HG02943 (cell line): ENCODE measurements around the gene HIVEP1.
"Not testable (repeated sequence)": the region's sequence is repeated elsewhere in the genome, so short reads cannot be mapped to it uniquely, and the experiment has no call there.

Experiments used
- ATAC-seq: cut with Tn5 transposase; IDR thresholded peaks from one replicate; pipeline ENCODE4 v1.9.1; 2021; ENCODE audit warnings: mild to moderate bottlenecking, low read depth, moderate library complexity; ENCODE audit not compliant: unreplicated experiment

The HIVEP1 gene

DNA sequence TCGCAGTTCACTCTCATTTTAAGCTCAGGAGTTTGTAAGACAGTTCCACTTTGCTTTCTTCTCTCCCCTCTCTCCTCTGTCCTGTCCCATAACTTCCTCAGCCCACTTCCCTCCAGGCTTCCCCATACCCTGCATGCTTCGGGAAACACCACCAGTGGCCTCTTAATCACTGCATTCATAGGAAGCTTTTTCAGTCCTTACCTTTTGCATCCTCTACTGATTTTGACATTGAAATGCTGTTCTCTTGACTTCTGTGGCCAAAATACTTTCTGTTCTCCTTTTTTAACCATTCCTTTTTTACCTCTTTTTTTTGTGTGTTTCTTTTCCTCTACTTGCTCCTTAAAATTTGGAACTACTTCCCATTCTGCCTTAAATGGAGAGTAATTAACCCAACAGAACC lies 69.7 kb downstream of the HIVEP1 start:
- ATAC-seq: no peak

DNA sequence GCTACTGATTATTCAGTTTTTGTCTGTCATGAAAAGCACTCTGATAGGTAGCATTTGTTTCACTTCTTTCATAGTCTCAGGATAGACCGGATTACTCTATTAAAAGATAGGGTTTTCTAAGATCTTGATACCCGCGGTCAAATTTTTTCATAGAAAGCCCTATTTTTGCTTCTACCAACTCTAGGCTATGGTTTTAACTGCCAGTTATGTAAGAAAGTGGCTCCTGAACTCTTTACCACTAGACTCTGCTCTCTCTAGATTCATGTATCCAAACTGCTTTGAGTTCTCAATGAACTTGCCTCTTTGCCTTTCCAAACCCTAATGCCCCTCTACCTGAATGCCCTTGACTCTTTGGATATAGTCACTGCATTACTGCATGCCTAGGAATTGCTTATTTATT lies 70.3 kb downstream of the HIVEP1 start:
- no peak for ATAC-seq

- no peak for ATAC-seq
Observed at GRCh38 chr6:12083302-12083701, 71.2 kb downstream of the HIVEP1 start.

GRCh38 chr6:12083763-12084162 lies 71.7 kb downstream of the HIVEP1 start:
- no peak for ATAC-seq

DNA sequence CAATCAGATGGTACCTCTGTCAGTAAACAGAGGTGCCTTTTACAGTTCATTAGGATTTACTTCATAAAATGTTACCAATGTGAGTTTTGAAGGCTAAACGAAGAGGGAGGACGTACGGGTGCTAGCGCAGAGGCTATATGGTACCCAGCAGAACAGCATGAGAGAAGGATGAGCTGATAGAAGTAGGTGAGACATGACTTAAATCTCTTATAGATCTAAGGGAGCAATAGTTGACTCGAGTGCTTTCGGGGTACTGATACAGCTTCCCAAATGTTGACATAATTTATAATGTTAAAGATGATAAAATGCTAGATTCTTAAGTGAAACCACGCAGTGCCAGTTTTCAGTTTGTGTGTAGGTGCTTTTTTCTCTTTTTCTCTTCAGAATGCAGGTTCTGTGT lies 72.6 kb downstream of the HIVEP1 start:
- ATAC-seq: no peak

DNA sequence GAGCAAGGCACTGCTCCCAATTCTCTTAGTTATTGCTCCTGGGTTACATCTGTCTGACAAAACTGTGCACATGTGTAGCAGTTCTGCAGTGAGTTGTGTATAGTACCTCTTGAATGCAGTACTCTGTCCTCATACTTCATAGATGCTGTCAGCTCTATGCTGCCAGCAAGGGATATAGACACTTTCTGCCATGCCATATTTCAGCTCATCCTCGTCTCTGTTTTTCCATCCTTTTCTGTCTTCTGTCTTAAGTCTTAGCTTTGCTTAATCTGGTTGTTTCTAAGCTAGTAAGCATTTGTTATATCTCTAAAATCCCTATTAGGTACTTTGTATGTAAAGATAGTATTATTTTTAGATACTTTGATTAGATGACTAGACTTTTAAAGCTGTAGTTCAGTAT lies 76.4 kb downstream of the HIVEP1 start:
- no peak for ATAC-seq

- no peak for ATAC-seq
Observed at GRCh38 chr6:12090714-12091113, 78.6 kb downstream of the HIVEP1 start.

GRCh38 chr6:12092762-12093161 lies 80.7 kb downstream of the HIVEP1 start:
- no peak for ATAC-seq

DNA sequence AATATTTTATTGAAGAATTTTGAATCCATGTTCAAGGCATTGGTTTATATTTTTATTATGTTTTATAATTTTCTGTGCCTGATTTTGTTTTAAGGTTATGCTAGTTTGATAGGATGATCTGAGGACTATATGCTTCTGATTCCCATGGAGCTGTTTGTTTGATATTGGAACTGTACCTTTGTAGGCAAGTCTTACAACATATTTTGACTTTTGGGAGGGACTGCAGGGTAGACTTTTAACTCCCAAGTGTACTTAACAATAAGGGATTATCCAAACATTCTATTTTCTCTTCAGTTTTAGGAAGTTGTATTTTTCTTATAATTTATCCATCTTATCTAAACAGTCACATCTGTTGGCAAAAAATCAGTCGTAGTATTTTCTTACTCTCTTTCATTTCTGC lies 82.6 kb downstream of the HIVEP1 start:
- no peak for ATAC-seq

- ATAC-seq: no peak
Observed at GRCh38 chr6:12096342-12096741, 84.2 kb downstream of the HIVEP1 start.

GRCh38 chr6:12097791-12098190 lies 85.7 kb downstream of the HIVEP1 start:
- ATAC-seq: no peak

- ATAC-seq: no peak
Observed at GRCh38 chr6:12099623-12100338, 87.7 kb downstream of the HIVEP1 start.

GRCh38 chr6:12101048-12101447 lies 88.9 kb downstream of the HIVEP1 start:
- no peak for ATAC-seq

- no peak for ATAC-seq
Observed at GRCh38 chr6:12101653-12102312, 89.7 kb downstream of the HIVEP1 start.

- ATAC-seq: no peak
Observed at GRCh38 chr6:12102350-12102749, 90.2 kb downstream of the HIVEP1 start.

DNA sequence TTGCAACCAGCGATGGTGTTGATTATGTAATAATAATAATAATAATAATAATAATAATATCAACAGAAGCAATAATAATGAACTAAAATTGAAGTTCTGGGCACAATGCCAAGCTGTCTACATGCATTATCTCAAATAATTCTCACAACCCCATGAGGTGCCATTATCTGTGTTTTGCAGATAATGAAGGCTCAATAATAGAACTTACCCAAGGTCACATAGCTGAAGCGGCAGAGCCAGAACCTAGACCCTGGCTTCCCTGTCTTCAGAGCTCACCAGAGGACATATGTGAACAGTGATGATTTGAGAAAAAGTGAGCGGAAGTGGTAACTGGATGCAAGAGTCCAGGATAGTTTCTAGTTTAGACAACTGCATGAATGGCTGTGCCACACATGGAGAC lies 91.0 kb downstream of the HIVEP1 start:
- ATAC-seq: no peak

GRCh38 chr6:12105271-12105670 lies 93.2 kb downstream of the HIVEP1 start:
- no peak for ATAC-seq

DNA sequence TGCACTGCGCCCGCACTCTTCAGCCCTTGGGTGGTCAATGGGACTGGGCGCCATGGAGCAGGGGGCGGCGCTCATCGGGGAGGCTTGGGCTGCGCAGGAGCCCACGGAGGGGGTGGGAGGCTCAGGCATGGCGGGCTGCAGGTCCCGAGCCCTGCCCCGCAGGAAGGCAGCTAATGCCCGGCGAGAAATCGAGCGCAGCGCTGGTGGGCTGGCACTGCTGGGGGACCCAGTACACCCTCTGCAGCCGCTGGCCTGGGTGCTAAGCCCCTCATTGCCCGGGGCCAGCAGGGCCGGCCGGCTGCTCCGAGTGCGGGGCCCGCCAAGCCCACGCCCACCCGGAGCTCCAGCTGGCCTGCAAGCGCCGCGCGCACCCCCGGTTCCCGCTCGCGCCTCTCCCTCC lies 96.3 kb downstream of the HIVEP1 start:
- not testable (repeated sequence) for ATAC-seq

GRCh38 chr6:12110523-12111362 lies 98.6 kb downstream of the HIVEP1 start:
- ATAC-seq: no peak

GRCh38 chr6:12111363-12111670 lies 99.2 kb downstream of the HIVEP1 start:
- no peak for ATAC-seq

- ATAC-seq: no peak
Observed at GRCh38 chr6:12112540-12113189, 100.6 kb downstream of the HIVEP1 start.
